IMR-90 (cell line): ENCODE measurements around the gene IQCM. TPM values are rescaled to one million over a fixed set of nuclear protein-coding genes. Genes with fewer than 3 reads are reported as not detected.

Experiments used
- ATAC-seq: fragments of 200-7000 bp; cut with Tn5 transposase; 2 replicates; pipeline ENCODE4 v1.9.1; 2020; ENCODE audit warnings: low read depth, mild to moderate bottlenecking, moderate library complexity
- BruUV-seq: library from RNA; stranded (reverse); fragments of 400-500 nt; replicated peaks from 2 replicates; lab custom pipeline; 2021; lab: Mats Ljungman, UMichigan
- CTCF ChIA-PET: fragments of 300-600 bp; formaldehyde crosslinking; extraction: SDS; loops from one replicate; lab custom pipeline; 2021; ENCODE audit warnings: antibody characterized with exemption; lab: Yijun Ruan, JAX
- POLR2A ChIA-PET: fragments of 300-600 bp; sonication (Branson Sonifier 250); formaldehyde crosslinking; loops from one replicate; lab custom pipeline; 2022; ENCODE audit warnings: antibody characterized with exemption; ENCODE audit not compliant: unreplicated experiment; lab: Charles Lee
- DNase-seq: peaks from one replicate; pipeline ENCODE4 v3.0.0; 2013
- H2AFZ ChIP-seq: replicated peaks from 2 replicates; pipeline ENCODE3; 2013; ENCODE audit warnings: low read length, mild to moderate bottlenecking; ENCODE audit not compliant: poor library complexity
- H2AK5ac ChIP-seq: 2 replicates; pipeline ENCODE4 v1.6.1; 2013; ENCODE audit warnings: low read depth, low read length, inconsistent platforms
- H2AK9ac ChIP-seq: replicated peaks from 2 replicates; pipeline ENCODE3; 2013; ENCODE audit warnings: mild to moderate bottlenecking, low read depth, low read length, moderate library complexity; ENCODE audit not compliant: poor library complexity
- H2BK120ac ChIP-seq: 2 replicates; pipeline ENCODE4 v1.6.1; 2013; ENCODE audit warnings: low read depth, low read length, inconsistent platforms
- H2BK15ac ChIP-seq: 3 replicates; pipeline ENCODE4 v1.6.1; 2013; ENCODE audit warnings: low read depth, low read length, inconsistent platforms
- H2BK20ac ChIP-seq: 2 replicates; pipeline ENCODE4 v1.6.1; 2013; ENCODE audit warnings: low read depth, mild to moderate bottlenecking, inconsistent platforms, low read length, moderate library complexity
- H2BK5ac ChIP-seq: 2 replicates; pipeline ENCODE4 v1.6.1; 2013; ENCODE audit warnings: mild to moderate bottlenecking, low read depth, low read length, inconsistent platforms; ENCODE audit not compliant: poor library complexity, severe bottlenecking
- H3K14ac ChIP-seq: replicated peaks from 2 replicates; pipeline ENCODE4 v1.6.1; 2013; ENCODE audit warnings: low read depth, low read length, inconsistent platforms
- H3K18ac ChIP-seq: 2 replicates; pipeline ENCODE4 v1.6.1; 2013; ENCODE audit warnings: low read depth, low read length, control low read depth
- H3K23ac ChIP-seq: 2 replicates; pipeline ENCODE4 v1.6.1; 2013; ENCODE audit warnings: low read depth, low read length, inconsistent platforms
- H3K27ac ChIP-seq: 2 replicates; pipeline ENCODE4 v1.5.1; 2013; ENCODE audit warnings: mild to moderate bottlenecking, control low read depth, low read length; ENCODE audit not compliant: insufficient read depth
- H3K27me3 ChIP-seq: 2 replicates; pipeline ENCODE4 v1.6.1; 2013; ENCODE audit warnings: low read length; ENCODE audit not compliant: control insufficient read depth, insufficient read depth
- H3K36me3 ChIP-seq: 2 replicates; pipeline ENCODE4 v1.6.1; 2013; ENCODE audit warnings: low read length, mixed read lengths; ENCODE audit not compliant: control insufficient read depth, insufficient read depth
- H3K4ac ChIP-seq: 2 replicates; pipeline ENCODE4 v1.6.1; 2013; ENCODE audit warnings: low read depth, low read length, inconsistent platforms
- H3K4me1 ChIP-seq: 2 replicates; pipeline ENCODE4 v1.6.1; 2013; ENCODE audit warnings: low read length, mixed read lengths; ENCODE audit not compliant: control insufficient read depth, insufficient read depth
- H3K4me2 ChIP-seq: 2 replicates; pipeline ENCODE4 v1.6.1; 2013; ENCODE audit warnings: low read depth, mild to moderate bottlenecking, control low read depth, low read length, moderate library complexity
- H3K4me3 ChIP-seq: 2 replicates; pipeline ENCODE4 v1.5.1; 2013; ENCODE audit warnings: low read depth, mild to moderate bottlenecking, control low read depth, low read length, moderate library complexity; ENCODE audit not compliant: insufficient read depth
- H3K56ac ChIP-seq: 2 replicates; pipeline ENCODE4 v1.6.1; 2013; ENCODE audit warnings: low read length, inconsistent platforms; ENCODE audit not compliant: insufficient read depth; ENCODE audit errors: extremely low read depth
- H3K79me1 ChIP-seq, 2 experiments: 2 replicates each; pipeline ENCODE4 v1.6.1; 2013; ENCODE audit warnings: low read length in 2 of 2, inconsistent platforms in 1 of 2, low read depth in 1 of 2
- H3K9ac ChIP-seq: 2 replicates; pipeline ENCODE4 v1.6.1; 2013; ENCODE audit warnings: low read depth, low read length, control low read depth
- H3K9me1 ChIP-seq: 2 replicates; pipeline ENCODE4 v1.6.1; 2013; ENCODE audit warnings: low read length, inconsistent platforms; ENCODE audit not compliant: insufficient read depth
- H3K9me3 ChIP-seq: 2 replicates; pipeline ENCODE4 v1.6.1; 2013; ENCODE audit warnings: low read length; ENCODE audit not compliant: control insufficient read depth, insufficient read depth
- H4K20me1 ChIP-seq: 2 replicates; pipeline ENCODE4 v1.6.1; 2013; ENCODE audit warnings: low read length, inconsistent platforms; ENCODE audit not compliant: insufficient read depth
- H4K5ac ChIP-seq: 2 replicates; pipeline ENCODE4 v1.6.1; 2013; ENCODE audit warnings: mild to moderate bottlenecking, low read depth, low read length, control low read depth
- H4K8ac ChIP-seq, 2 experiments: 2 replicates each; pipeline ENCODE4 v1.6.1; 2013; ENCODE audit warnings: low read depth in 2 of 2, low read length in 2 of 2, control low read depth in 1 of 2, inconsistent platforms in 1 of 2
- H4K91ac ChIP-seq: 2 replicates; pipeline ENCODE4 v1.6.1; 2013; ENCODE audit warnings: low read depth, low read length, inconsistent platforms; ENCODE audit not compliant: insufficient read depth
- FOS ChIP-seq: fragments of 150-350 bp; IDR thresholded peaks from 2 replicates; pipeline ENCODE4 v1.6.1; 2016; ENCODE audit warnings: low read depth, low read length
- MAZ ChIP-seq: IDR thresholded peaks from 2 replicates; pipeline ENCODE4 v1.6.1; 2012; ENCODE audit warnings: low read depth, mild to moderate bottlenecking, low read length, improper control_type of control experiment, moderate library complexity, borderline replicate concordance
- WGBS, 2 experiments: methylation state at CpG; one replicate each; pipeline versions ENCODE4 v1.1.5 to v1.1.7; 2013; ENCODE audit warnings: missing lambda C conversion rate in 2 of 2; ENCODE audit not compliant: insufficient read length in 1 of 2; ENCODE audit errors: extremely low coverage in 2 of 2; 5-methylcytosine and 5-hydroxymethylcytosine counted together
- dilution Hi-C: fragments of 300-500 bp; cut with HindIII; formaldehyde crosslinking; loops from one replicate; pipeline ENCODE4 v1.14.3; 2018; ENCODE audit warnings: low sequenced_read_pairs; ENCODE audit not compliant: unreplicated experiment
- in situ Hi-C: fragments of 300-500 bp; cut with MboI; formaldehyde crosslinking; loops from 3 replicates; pipeline ENCODE4 v1.14.3; 2019; ENCODE audit warnings: low sequenced_read_pairs, inconsistent platforms, mixed read lengths
- intact Hi-C: fragments of 100-400 bp; cut with micrococcal nuclease; formaldehyde crosslinking; loops from 2 replicates; pipeline ENCODE4 v1.10.0; 2022
- polyA plus RNA-seq, 3 experiments: library from polyadenylated mRNA; depleted of rRNA; stranded (reverse); fragments of >200 nt; gene quantifications; 2 replicates each; pipeline ENCODE4 v1.2.3, GENCODE V29; 2012; ENCODE audit warnings: low replicate concordance in 1 of 3
- total RNA-seq: library from RNA; depleted of rRNA; stranded (reverse); fragments of >200 nt; gene quantifications from 2 replicates; pipeline ENCODE4 v1.2.3, GENCODE V29; 2012

The IQCM gene
- total and polyA plus RNA-seq, 2 of the 4 experiments (the other 2 are of a cell fraction), result not detected

GRCh38 chr4:149765630-149766029 is 50.0 kb downstream of the IQCM start:
- Histone ChIP-seq H3K56ac (no peak overlapping the region), H3K27me3 (no peaks in the 10 kb centered on the region), H3K27ac (no peak overlapping the region), H3K36me3 (no peaks in the 10 kb centered on the region), H3K14ac (no peak overlapping the region), H3K4ac (no peak overlapping the region; the same call in 1 of the 2 replicates), H3K79me1 (no peaks in the 10 kb centered on the region), H4K8ac (peak overlapping the region in 1 of 2 experiments; percentile 60; a peak in 1 of 4 replicates), H4K20me1 (no peaks in the 10 kb centered on the region), H4K91ac (no peak overlapping the region), H3K18ac (no peak overlapping the region; the same call in 1 of the 2 replicates), H3K4me1 (peaks cover 3% of the 10 kb centered on the region; the same call in 1 of the 2 replicates), H2BK15ac (peak overlapping the region; percentile 48; the same call in 1 of the 3 replicates), H2AFZ (no peak overlapping the region), H2BK120ac (peak overlapping the region; percentile 77; the same call in 1 of the 2 replicates), H2AK9ac (no peak overlapping the region), H2BK5ac (peak overlapping the region; percentile 68), H3K9me3 (0 out of 2 replicates have a peak, but pooled peaks cover 2% of the 10 kb centered on the region), H3K9me1 (no peaks in the 10 kb centered on the region), H3K4me3 (no peak overlapping the region), H4K5ac (no peak overlapping the region), H2BK20ac (peak overlapping the region; percentile 63; the same call in 1 of the 2 replicates), H2AK5ac (no peak overlapping the region), H3K23ac (no peak overlapping the region), H3K4me2 (no peak overlapping the region; the same call in 1 of the 2 replicates), H3K9ac (no peak overlapping the region)
- ChIA-PET POLR2A (no interaction called here), CTCF (interaction anchor here (0.8 to 1.5 kb wide), 2 partner anchors 10 to 24 kb away, joined by 3 read pairs; no protein-coding TSS in a partner anchor)
- intact Hi-C loops, result no loop called here
- in situ Hi-C loops, result no loop called here
- DNase-seq (peak; percentile 83), ATAC-seq (peak; percentile 70)
- TF ChIP-seq FOS (peak; percentile 35; the same call in 1 of the 2 replicates), MAZ (no peak)
- no CpG with 5 or more reads among the region's 3 CpGs for WGBS, 2 experiments
- BruUV-seq, result no TSS peak
- dilution Hi-C loops, result no loop called here
